GM18870 (cell line): ENCODE results near the gene ZNF320.
A peak's percentile ranks its signal among the peaks of the same experiment; 100 is the strongest.
"Not testable (repeated sequence)": the region's sequence is repeated elsewhere in the genome, so short reads cannot be mapped to it uniquely, and the experiment has no call there.

Source experiments
- ATAC-seq: cut with Tn5 transposase; IDR thresholded peaks from one replicate; pipeline ENCODE4 v1.9.1; 2021; ENCODE audit warnings: moderate library complexity; ENCODE audit not compliant: unreplicated experiment

ZNF320 gene

GRCh38 chr19:52922841-52923777 lies 25.7 kb upstream of the ZNF320 start, which contains the start of gene ZNF888:
TSS of gene ZNF888 (minus strand) at chr19:52923428. CDS start at chr19:52917873, 5,555 bp downstream.
- peak; percentile 57 for ATAC-seq

- no peak for ATAC-seq
These were observed 20.1 kb upstream of the ZNF320 start for GRCh38 chr19:52917531-52917930.

GRCh38 chr19:52910648-52911047 lies 13.2 kb upstream of the ZNF320 start:
- ATAC-seq = no peak

GRCh38 chr19:52904052-52904780 lies 6.8 kb upstream of the ZNF320 start:
- ATAC-seq = not testable (repeated sequence)

- no peak for ATAC-seq
These were observed 4.4 kb upstream of the ZNF320 start for GRCh38 chr19:52901842-52902241.

- ATAC-seq = not testable (repeated sequence)
These were observed 1.2 kb upstream of the ZNF320 start for GRCh38 chr19:52898596-52898995.

GRCh38 chr19:52898101-52898500 lies 666 bp upstream of the ZNF320 start:
- ATAC-seq = no peak

GRCh38 chr19:52896431-52897137 lies 851 bp downstream of the ZNF320 start:
- ATAC-seq = peak; percentile 17

GRCh38 chr19:52891336-52891735 lies 6.1 kb downstream of the ZNF320 start:
- no peak for ATAC-seq

GRCh38 chr19:52889931-52890330 lies 7.5 kb downstream of the ZNF320 start:
- ATAC-seq = no peak

- no peak for ATAC-seq
These were observed 8.4 kb downstream of the ZNF320 start for GRCh38 chr19:52889076-52889475.

- no peak for ATAC-seq
These were observed 16.5 kb downstream of the ZNF320 start for GRCh38 chr19:52880895-52881389.

- not testable (repeated sequence) for ATAC-seq
These were observed 24.4 kb downstream of the ZNF320 start for GRCh38 chr19:52872996-52873395.

GRCh38 chr19:52871466-52871865 lies 26.0 kb downstream of the ZNF320 start:
- ATAC-seq = no peak

GRCh38 chr19:52868031-52868430 lies 29.4 kb downstream of the ZNF320 start:
- not testable (repeated sequence) for ATAC-seq

GRCh38 chr19:52857378-52858191 lies 39.9 kb downstream of the ZNF320 start, which contains the start of gene ZNF468:
TSS of gene ZNF468 (minus strand) at chr19:52857619. CDS start at chr19:52854272, 3,347 bp downstream.
- peak; percentile 93 for ATAC-seq

GRCh38 chr19:52856540-52857377 lies 40.7 kb downstream of the ZNF320 start:
- ATAC-seq = not testable (repeated sequence)
